Measurements from ENCODE around the gene ITGAE. TPM values are rescaled to one million over a fixed set of nuclear protein-coding genes. Genes with fewer than 3 reads are reported as not detected.
A peak's percentile ranks its signal among the peaks of the same experiment; 100 is the strongest.

ITGAE gene
- total and polyA plus RNA-seq, 8 donors, result 4.4 to 29.0 (median 7.0) TPM

DNA sequence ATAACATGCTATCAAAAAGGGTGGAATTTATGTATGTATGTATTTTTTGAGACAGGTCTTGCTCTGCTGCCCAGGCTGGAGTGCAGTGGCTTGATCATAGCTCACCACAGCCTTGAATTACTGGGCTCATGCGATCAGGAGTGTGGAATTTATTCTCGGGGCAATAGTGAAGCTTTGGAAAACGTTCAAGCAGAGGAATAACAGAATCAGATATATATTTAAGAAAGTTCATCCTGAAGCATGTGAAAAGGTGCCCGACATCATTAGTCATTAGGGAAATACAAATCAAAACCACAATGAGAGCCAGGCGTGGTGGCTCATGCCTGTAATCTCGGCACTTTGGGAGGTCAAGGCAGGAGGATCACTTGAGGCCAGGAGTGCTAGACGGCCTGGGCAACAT is 7.7 kb upstream of the ITGAE start:
- Histone ChIP-seq H3K27ac (no peak overlapping the region), H3K36me3 (peaks cover 4 to 32% (median 11%) of the 10 kb centered on the region in 3 donors), H3K9me3 (no peaks in the 10 kb centered on the region), H3K4me3 (no peak overlapping the region), H3K27me3 (no peaks in the 10 kb centered on the region), H3K4me1 (no peaks in the 10 kb centered on the region)
- no peak for ATAC-seq
- DNase-seq, result no peak
- intact Hi-C loops (cut with DNase I), result no loop called here
- TF ChIP-seq, protein P1, sequence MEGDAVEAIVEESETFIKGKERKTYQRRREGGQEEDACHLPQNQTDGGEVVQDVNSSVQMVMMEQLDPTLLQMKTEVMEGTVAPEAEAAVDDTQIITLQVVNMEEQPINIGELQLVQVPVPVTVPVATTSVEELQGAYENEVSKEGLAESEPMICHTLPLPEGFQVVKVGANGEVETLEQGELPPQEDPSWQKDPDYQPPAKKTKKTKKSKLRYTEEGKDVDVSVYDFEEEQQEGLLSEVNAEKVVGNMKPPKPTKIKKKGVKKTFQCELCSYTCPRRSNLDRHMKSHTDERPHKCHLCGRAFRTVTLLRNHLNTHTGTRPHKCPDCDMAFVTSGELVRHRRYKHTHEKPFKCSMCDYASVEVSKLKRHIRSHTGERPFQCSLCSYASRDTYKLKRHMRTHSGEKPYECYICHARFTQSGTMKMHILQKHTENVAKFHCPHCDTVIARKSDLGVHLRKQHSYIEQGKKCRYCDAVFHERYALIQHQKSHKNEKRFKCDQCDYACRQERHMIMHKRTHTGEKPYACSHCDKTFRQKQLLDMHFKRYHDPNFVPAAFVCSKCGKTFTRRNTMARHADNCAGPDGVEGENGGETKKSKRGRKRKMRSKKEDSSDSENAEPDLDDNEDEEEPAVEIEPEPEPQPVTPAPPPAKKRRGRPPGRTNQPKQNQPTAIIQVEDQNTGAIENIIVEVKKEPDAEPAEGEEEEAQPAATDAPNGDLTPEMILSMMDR (IDR thresholded peaks at IDR 0.05), result no peak
- WGBS, 2 donors, result 85 to 94% methylated on average over 7 of the region's 7 CpGs
- FAIRE-seq, result no peak

DNA sequence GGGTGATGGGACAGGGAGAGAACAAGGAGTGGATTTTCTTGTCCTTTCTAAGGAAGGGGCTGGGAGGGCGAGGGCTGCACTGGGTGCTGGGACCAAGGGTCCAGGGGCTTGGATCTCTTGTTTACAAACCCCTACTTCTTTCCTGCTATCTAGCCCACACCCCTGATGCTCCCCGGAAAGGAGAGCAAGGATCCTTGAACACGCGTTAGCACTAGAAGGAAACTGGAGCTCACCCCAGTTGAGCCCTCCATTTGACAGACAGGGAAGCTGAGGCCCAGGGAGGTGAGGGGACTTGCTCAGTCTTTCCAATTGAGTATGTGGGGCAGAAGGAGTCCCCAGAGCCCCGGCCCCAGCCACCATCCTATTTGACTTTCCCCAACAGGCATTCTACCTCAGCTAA is 4.6 kb upstream of the ITGAE start:
- ATAC-seq (no peak), FAIRE-seq (no peak), DNase-seq (no peak)
- no peak overlapping the region for H3K4me3 ChIP-seq
- no peaks in the 10 kb centered on the region for H3K9me3 ChIP-seq
- intact Hi-C loops (cut with DNase I), result no loop called here
- no peaks in the 10 kb centered on the region for H3K4me1 ChIP-seq
- no peak overlapping the region for H3K27ac ChIP-seq
- TF ChIP-seq, protein P1 (IDR thresholded peaks at IDR 0.05), result no peak
- peaks cover 0 to 16% (median 0%) of the 10 kb centered on the region in 3 donors for H3K36me3 ChIP-seq
- WGBS, 2 donors, result 96 to 97% methylated on average over 5 of the region's 5 CpGs
- no peaks in the 10 kb centered on the region for H3K27me3 ChIP-seq

DNA sequence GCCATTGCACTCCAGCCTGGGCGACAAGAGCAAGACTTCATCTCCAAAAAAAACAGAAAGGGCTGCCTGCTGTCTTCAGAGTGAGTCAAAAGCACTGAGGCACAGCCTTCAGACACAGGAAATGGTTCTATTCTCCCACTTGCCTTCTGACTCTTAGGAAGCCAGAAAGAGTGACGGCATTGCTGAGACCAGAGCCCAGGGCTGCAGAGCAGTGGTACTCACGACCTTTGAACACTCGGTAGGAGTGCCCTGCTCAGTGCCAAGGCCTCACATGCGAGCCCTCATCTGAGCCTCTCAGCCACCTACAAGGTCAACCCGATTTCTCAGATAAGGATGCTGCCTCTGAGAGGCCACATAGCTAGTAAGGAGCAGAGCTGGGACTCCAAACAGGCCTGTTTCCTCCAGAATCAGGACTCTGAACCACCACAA is 3.5 kb upstream of the ITGAE start:
- H3K4me3 ChIP-seq, result no peak overlapping the region
- intact Hi-C loops (cut with DNase I), result no loop called here
- H3K4me1 ChIP-seq, result no peaks in the 10 kb centered on the region
- H3K27me3 ChIP-seq, result no peaks in the 10 kb centered on the region
- TF ChIP-seq, protein P1 (IDR thresholded peaks at IDR 0.05), result no peak
- DNase-seq (no peak), ATAC-seq (peak in 3 of 4 donors; percentile 15 to 67 (median 67)), FAIRE-seq (no peak)
- H3K9me3 ChIP-seq, result no peaks in the 10 kb centered on the region
- peaks cover 0 to 9% (median 0%) of the 10 kb centered on the region in 3 donors for H3K36me3 ChIP-seq
- H3K27ac ChIP-seq, result no peak overlapping the region
- WGBS, 2 donors, result 44 to 45% methylated on average over 6 of the region's 6 CpGs

DNA sequence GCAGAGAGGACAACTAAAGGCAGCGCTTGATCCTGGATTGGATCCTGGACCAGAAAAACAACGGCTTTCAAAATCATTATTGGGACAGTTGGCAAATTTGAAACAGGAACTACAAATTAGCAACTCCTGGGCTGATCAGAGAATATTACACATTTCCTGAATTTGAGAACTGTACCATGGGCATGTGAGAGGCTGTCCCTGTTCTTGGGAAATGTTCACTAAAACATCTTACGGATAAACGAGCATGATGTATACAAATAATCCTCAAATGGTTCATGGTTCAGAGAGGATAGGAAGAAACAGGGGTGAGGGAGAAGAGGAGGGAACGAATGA is 2.3 kb upstream of the ITGAE start:
- H3K27me3 ChIP-seq, result no peaks in the 10 kb centered on the region
- no peaks in the 10 kb centered on the region for H3K4me1 ChIP-seq
- no peak for FAIRE-seq
- peaks cover 0 to 9% (median 0%) of the 10 kb centered on the region in 3 donors for H3K36me3 ChIP-seq
- no peak overlapping the region for H3K4me3 ChIP-seq
- WGBS, 2 donors, result 63 to 64% methylated on average over 5 of the region's 5 CpGs
- intact Hi-C loops (cut with DNase I), result no loop called here
- TF ChIP-seq, protein P1 (IDR thresholded peaks at IDR 0.05), result no peak
- no peak for DNase-seq
- peak overlapping the region in 2 of 4 donors; percentile 27 to 59 for H3K27ac ChIP-seq
- ATAC-seq, result peak in 2 of 4 donors; percentile 25 to 44
- no peaks in the 10 kb centered on the region for H3K9me3 ChIP-seq

DNA sequence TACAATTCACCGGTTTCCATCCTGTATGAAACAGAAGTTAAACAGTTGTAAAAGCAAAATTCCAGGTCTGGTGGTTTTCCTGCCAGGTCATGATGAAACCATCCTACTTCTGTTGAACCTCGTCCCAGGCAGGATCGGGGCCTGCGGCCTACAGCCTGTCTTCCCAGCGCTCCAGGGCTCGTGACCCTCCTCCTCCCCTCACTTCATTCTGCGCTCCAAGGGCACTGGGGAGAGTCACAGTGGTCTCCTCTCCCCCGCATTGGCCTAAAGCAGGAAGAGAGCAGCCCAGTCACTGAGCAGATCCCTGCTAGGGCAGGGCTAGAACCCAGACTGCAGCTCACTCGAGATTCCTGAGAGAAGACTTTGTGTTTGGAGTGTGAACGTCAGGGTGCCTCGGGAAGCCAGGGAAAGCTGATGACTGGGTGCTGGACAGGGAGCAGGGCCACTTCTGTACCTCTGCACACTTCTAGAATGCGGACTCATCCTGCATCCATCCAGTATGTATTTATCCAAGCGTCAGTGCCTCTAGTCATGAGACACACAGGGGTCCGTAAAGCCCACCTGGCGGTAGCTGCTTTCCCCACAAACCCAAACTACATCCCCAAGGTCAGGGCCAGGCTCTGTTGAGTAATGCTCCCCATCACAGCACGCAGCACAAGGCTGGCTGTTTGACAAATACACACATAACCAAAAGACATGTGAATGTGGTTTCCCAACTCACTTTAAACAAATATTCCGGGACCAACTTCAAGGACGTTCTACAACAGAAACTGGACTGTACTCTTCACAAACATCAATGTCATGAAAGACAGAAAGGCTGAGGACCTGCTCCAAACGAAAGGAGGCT is 1.7 kb upstream of the ITGAE start:
- Histone ChIP-seq H3K4me3 (no peak overlapping the region), H3K27ac (peak overlapping the region in 3 of 4 donors; percentile 16 to 59 (median 27)), H3K27me3 (no peaks in the 10 kb centered on the region), H3K4me1 (no peaks in the 10 kb centered on the region), H3K36me3 (peaks cover 0 to 8% (median 0%) of the 10 kb centered on the region in 3 donors), H3K9me3 (no peaks in the 10 kb centered on the region)
- TF ChIP-seq, protein P1 (IDR thresholded peaks at IDR 0.05), result no peak
- 61% methylated on average over 19 of the region's 19 CpGs for WGBS, 2 donors
- FAIRE-seq, result no peak
- peak in 3 of 4 donors; percentile 61 to 66 (median 65) for ATAC-seq
- intact Hi-C loops (cut with DNase I), result no loop called here
- DNase-seq, result peak in 2 of 6 donors; percentile 31 to 37
